CD14-positive monocyte (primary cell): ENCODE results near the gene WDR74. TPM values are rescaled to one million over a fixed set of nuclear protein-coding genes. Genes with fewer than 3 reads are reported as not detected.

ENCODE experiments used
- DNase-seq, 3 donors: peaks; one replicate each; pipeline ENCODE4 v3.0.0-alpha.2; 2011 to 2022
- H2AFZ ChIP-seq: 2 replicates; pipeline ENCODE4 v1.6.0; 2012; ENCODE audit warnings: mild to moderate bottlenecking, low read depth, low read length, inconsistent platforms; ENCODE audit not compliant: insufficient read depth, poor library complexity, severe bottlenecking
- H3K27ac ChIP-seq, 2 donors: 1 replicate in 1 of 2; 2 replicates in 1 of 2; pipeline ENCODE4 v1.5.1; 2012 to 2013; ENCODE audit warnings: low read length in 2 of 2, control low read depth in 1 of 2, inconsistent platforms in 1 of 2, low read depth in 1 of 2, mild to moderate bottlenecking in 1 of 2
- H3K27me3 ChIP-seq, 2 donors: one replicate each; pipeline versions ENCODE4 v1.6.0 to v1.6.1; 2011 to 2013; ENCODE audit warnings: low read length in 2 of 2; ENCODE audit not compliant: control insufficient read depth in 2 of 2, insufficient read depth in 2 of 2
- H3K36me3 ChIP-seq, 2 donors: replicated peaks in 1 of 2; 1 replicate in 1 of 2; 2 replicates in 1 of 2; pipeline versions ENCODE4 v1.5.1 to v1.6.1; 2012 to 2013; ENCODE audit warnings: low read length in 2 of 2, control low read depth in 1 of 2, inconsistent platforms in 1 of 2, mild to moderate bottlenecking in 1 of 2; ENCODE audit not compliant: insufficient read depth in 2 of 2, control insufficient read depth in 1 of 2
- H3K4me1 ChIP-seq, 2 donors: 1 replicate in 1 of 2; 2 replicates in 1 of 2; pipeline versions ENCODE4 v1.5.1 to v1.6.1; 2012 to 2013; ENCODE audit warnings: low read length in 2 of 2, control low read depth in 1 of 2, inconsistent platforms in 1 of 2, mild to moderate bottlenecking in 1 of 2, moderate library complexity in 1 of 2; ENCODE audit not compliant: insufficient read depth in 2 of 2, control insufficient read depth in 1 of 2
- H3K4me2 ChIP-seq: replicated peaks from 2 replicates; pipeline ENCODE3; 2012; ENCODE audit warnings: low read length, moderate library complexity, mild to moderate bottlenecking; ENCODE audit not compliant: poor library complexity, severe bottlenecking; ENCODE audit errors: extremely low read depth
- H3K4me3 ChIP-seq, 3 experiments: fragments of 200-600 bp in 1 of 3; sonication (generic) in 1 of 3; replicated peaks in 1 of 3; 1 replicate in 2 of 3; 2 replicates in 1 of 3; pipeline ENCODE4 v1.5.1; 2011 to 2013; ENCODE audit warnings: low read length in 3 of 3, mild to moderate bottlenecking in 3 of 3, control low read depth in 2 of 3, low read depth in 2 of 3, inconsistent platforms in 1 of 3, moderate library complexity in 1 of 3
- H3K79me2 ChIP-seq: 2 replicates; pipeline ENCODE4 v1.6.0; 2012; ENCODE audit warnings: mild to moderate bottlenecking, control low read depth, inconsistent platforms, low read length, moderate library complexity; ENCODE audit not compliant: insufficient read depth
- H3K9ac ChIP-seq: 2 replicates; pipeline ENCODE4 v1.6.0; 2017; ENCODE audit warnings: low read length, mild to moderate bottlenecking; ENCODE audit not compliant: insufficient read depth, poor library complexity, severe bottlenecking
- H3K9me3 ChIP-seq, 2 donors: replicated peaks in 1 of 2; 1 replicate in 1 of 2; 2 replicates in 1 of 2; pipeline versions ENCODE4 v1.5.1 to v1.6.1; 2012 to 2013; ENCODE audit warnings: low read length in 2 of 2, control low read depth in 1 of 2; ENCODE audit not compliant: control insufficient read depth in 1 of 2, insufficient read depth in 1 of 2
- H4K20me1 ChIP-seq: 2 replicates; pipeline ENCODE4 v1.6.0; 2012; ENCODE audit warnings: mild to moderate bottlenecking, low read length, control low read depth, moderate library complexity; ENCODE audit not compliant: insufficient read depth
- H3K27ac Mint-ChIP-seq, 7 donors: one replicate each; pipeline ENCODE4 v1.8.0; 2020; ENCODE audit warnings: mild to moderate bottlenecking in 7 of 7, mixed read lengths in 7 of 7, moderate library complexity in 6 of 7, inconsistent platforms in 2 of 7
- H3K27me3 Mint-ChIP-seq, 3 donors: one replicate each; pipeline ENCODE4 v1.8.0; 2021 to 2022; ENCODE audit warnings: low read depth in 3 of 3, mild to moderate bottlenecking in 3 of 3, mixed read lengths in 3 of 3, moderate library complexity in 3 of 3, inconsistent platforms in 1 of 3
- H3K36me3 Mint-ChIP-seq, 2 donors: one replicate each; pipeline ENCODE4 v1.8.0; 2020; ENCODE audit warnings: mixed read lengths in 2 of 2, inconsistent platforms in 1 of 2, mild to moderate bottlenecking in 1 of 2
- H3K4me1 Mint-ChIP-seq: one replicate; pipeline ENCODE4 v1.8.0; 2020; ENCODE audit warnings: mild to moderate bottlenecking, mixed read lengths
- H3K4me3 Mint-ChIP-seq, 2 donors: one replicate each; pipeline ENCODE4 v1.8.0; 2020; ENCODE audit warnings: mild to moderate bottlenecking in 2 of 2, mixed read lengths in 2 of 2, moderate library complexity in 1 of 2
- H3K9me3 Mint-ChIP-seq, 7 donors: one replicate each; pipeline ENCODE4 v1.8.0; 2020 to 2022; ENCODE audit warnings: mixed read lengths in 7 of 7, mild to moderate bottlenecking in 6 of 7, moderate library complexity in 6 of 7, inconsistent platforms in 2 of 7
- WGBS: methylation state at CpG from one replicate; pipeline ENCODE4 v1.1.5; 2013; ENCODE audit warnings: missing lambda C conversion rate; ENCODE audit not compliant: insufficient coverage; 5-methylcytosine and 5-hydroxymethylcytosine counted together
- intact Hi-C, 2 donors: fragments of 100-400 bp; cut with micrococcal nuclease; formaldehyde crosslinking; loops; one replicate each; pipeline versions ENCODE4 v1.15.0 to v1.15.1; 2023
- polyA plus RNA-seq, 3 donors: library from polyadenylated mRNA; depleted of rRNA in 1 of 3; unstranded in 2 of 3; stranded (reverse) in 1 of 3; fragments of 300-500 nt in 2 of 3; fragments of >200 nt in 1 of 3; fragmentation: Illumina TruSeq in 2 of 3; gene quantifications; 1 replicate in 2 of 3; 2 replicates in 1 of 3; pipeline ENCODE4 v1.2.3, GENCODE V29; 2012 to 2021
- TF ChIP-seq, protein P1 (sequence below): fragments of 200-600 bp; IDR thresholded peaks from one replicate; pipeline ENCODE4 v1.8.0; 2022; ENCODE audit warnings: antibody characterized with exemption, mild to moderate bottlenecking

The WDR74 gene
- polyA plus RNA-seq, 3 donors: 14.2 to 52.5 (median 18.4) TPM

DNA sequence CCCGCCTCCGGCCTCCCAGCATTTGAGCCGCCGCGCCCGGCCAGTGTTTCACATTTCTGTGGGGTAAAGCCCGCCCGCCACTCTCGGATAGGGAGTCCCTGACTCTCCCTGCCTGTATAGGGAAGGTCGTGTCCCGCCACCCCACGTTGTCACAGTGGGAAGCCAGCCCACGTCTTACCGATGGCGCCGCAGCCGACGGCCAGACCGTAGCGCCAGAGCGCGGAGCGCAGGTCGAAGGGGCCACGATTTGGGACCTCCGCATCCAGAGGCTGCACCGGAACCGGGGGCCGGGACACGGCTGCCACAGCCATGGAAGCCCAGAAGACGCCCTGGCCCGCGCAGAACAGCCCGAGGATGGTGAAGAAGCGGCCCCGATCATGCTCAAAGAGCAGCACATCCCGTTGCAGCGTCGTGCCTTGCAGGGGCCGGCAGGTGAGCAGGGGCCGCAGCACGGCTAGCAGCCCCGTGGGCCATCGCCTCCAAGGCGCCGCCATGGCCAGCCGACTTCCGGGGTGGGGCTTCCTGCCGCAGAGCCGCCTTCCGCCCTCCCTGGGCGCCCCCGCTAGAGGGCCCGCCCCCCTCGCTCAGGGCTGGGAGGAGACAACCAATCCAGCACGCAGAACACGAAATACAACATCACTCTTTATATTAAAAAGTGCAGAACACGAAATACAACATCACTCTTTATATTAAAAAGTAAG lies 47.7 kb downstream of the WDR74 start, which contains the start of gene TMEM223:
Gene TMEM223, minus strand, starts transcription at position 506 of the 701 bp plus-strand sequence. Its CDS starts 12 bp downstream, at position 494.
- Histone ChIP-seq H3K9ac (peak within 1 kb of the TSS; percentile 76), H3K4me3 (peak within 1 kb of the TSS; percentile 45 to 91 (median 84)), H2AFZ (peak within 1 kb of the TSS; percentile 65), H3K79me2 (peaks cover 84% of the 10 kb centered on the region), H3K27ac (peak within 1 kb of the TSS; percentile 77 to 78), H3K36me3 (peaks cover 62 to 68% of the 10 kb centered on the region in 2 donors), H3K4me1 (peaks cover 27 to 57% of the 10 kb centered on the region in 2 donors), H3K9me3 (no peaks in the 10 kb centered on the region), H4K20me1 (peaks cover 52% of the 10 kb centered on the region), H3K27me3 (no peaks in the 10 kb centered on the region), H3K4me2 (peak within 1 kb of the TSS; percentile 78)
- Mint-ChIP-seq H3K27me3 (no peaks in the 10 kb centered on the region), H3K4me1 (peaks cover 43% of the 10 kb centered on the region), H3K9me3 (no peaks in the 10 kb centered on the region), H3K36me3 (peaks cover 53 to 64% of the 10 kb centered on the region in 2 donors), H3K4me3 (peak within 1 kb of the TSS; percentile 83 to 89), H3K27ac (peak within 1 kb of the TSS; percentile 82 to 95 (median 92))
- peak; percentile 70 to 75 (median 72) for DNase-seq
- TF ChIP-seq, protein P1, sequence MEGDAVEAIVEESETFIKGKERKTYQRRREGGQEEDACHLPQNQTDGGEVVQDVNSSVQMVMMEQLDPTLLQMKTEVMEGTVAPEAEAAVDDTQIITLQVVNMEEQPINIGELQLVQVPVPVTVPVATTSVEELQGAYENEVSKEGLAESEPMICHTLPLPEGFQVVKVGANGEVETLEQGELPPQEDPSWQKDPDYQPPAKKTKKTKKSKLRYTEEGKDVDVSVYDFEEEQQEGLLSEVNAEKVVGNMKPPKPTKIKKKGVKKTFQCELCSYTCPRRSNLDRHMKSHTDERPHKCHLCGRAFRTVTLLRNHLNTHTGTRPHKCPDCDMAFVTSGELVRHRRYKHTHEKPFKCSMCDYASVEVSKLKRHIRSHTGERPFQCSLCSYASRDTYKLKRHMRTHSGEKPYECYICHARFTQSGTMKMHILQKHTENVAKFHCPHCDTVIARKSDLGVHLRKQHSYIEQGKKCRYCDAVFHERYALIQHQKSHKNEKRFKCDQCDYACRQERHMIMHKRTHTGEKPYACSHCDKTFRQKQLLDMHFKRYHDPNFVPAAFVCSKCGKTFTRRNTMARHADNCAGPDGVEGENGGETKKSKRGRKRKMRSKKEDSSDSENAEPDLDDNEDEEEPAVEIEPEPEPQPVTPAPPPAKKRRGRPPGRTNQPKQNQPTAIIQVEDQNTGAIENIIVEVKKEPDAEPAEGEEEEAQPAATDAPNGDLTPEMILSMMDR: no peak
- under 1% methylated on average over 51 of the region's 58 CpGs for WGBS
- intact Hi-C loops: no loop called here

- Mint-ChIP-seq H3K9me3 (no peaks in the 10 kb centered on the region), H3K27ac (peak overlapping the region in 6 of 7 donors; percentile 55 to 90 (median 80)), H3K4me1 (peaks cover 51% of the 10 kb centered on the region), H3K36me3 (peaks cover 33 to 43% of the 10 kb centered on the region in 2 donors), H3K4me3 (no peak overlapping the region), H3K27me3 (no peaks in the 10 kb centered on the region)
- TF ChIP-seq, protein P1: no peak
- Histone ChIP-seq H4K20me1 (peaks cover 32% of the 10 kb centered on the region), H3K9ac (no peak overlapping the region), H3K79me2 (peaks cover 78% of the 10 kb centered on the region), H3K36me3 (peaks cover 41 to 48% of the 10 kb centered on the region in 2 donors), H3K4me3 (no peak overlapping the region), H2AFZ (no peak overlapping the region), H3K4me1 (peaks cover 35 to 66% of the 10 kb centered on the region in 2 donors), H3K27ac (peak overlapping the region in 1 of 2 donors; percentile 77), H3K9me3 (no peaks in the 10 kb centered on the region), H3K4me2 (no peak overlapping the region), H3K27me3 (no peaks in the 10 kb centered on the region)
- WGBS: 100% methylated on average over 1 of the region's 3 CpGs
- intact Hi-C loops: loop anchor here (5.0 to 10.0 kb wide), 3 partner anchors 43 to 195 kb away; partner anchors contain the start of genes STX5 (in 1 of the 2), TEX54 (in 1 of the 2) and TUT1 (in 1 of the 2)
- DNase-seq: no peak
Observed at GRCh38 chr11:62789576-62789975, 49.8 kb downstream of the WDR74 start.
